DMS114 treated with DMSO at 0.1 percent for 48 hours (cell line): Measurements from ENCODE around the gene HDAC4.

Experiments
- DNase-seq: peaks from one replicate; lab custom pipeline; 2025; ENCODE audit not compliant: unreplicated experiment; lab: John Stamatoyannopoulos, UW

Gene HDAC4

DNA sequence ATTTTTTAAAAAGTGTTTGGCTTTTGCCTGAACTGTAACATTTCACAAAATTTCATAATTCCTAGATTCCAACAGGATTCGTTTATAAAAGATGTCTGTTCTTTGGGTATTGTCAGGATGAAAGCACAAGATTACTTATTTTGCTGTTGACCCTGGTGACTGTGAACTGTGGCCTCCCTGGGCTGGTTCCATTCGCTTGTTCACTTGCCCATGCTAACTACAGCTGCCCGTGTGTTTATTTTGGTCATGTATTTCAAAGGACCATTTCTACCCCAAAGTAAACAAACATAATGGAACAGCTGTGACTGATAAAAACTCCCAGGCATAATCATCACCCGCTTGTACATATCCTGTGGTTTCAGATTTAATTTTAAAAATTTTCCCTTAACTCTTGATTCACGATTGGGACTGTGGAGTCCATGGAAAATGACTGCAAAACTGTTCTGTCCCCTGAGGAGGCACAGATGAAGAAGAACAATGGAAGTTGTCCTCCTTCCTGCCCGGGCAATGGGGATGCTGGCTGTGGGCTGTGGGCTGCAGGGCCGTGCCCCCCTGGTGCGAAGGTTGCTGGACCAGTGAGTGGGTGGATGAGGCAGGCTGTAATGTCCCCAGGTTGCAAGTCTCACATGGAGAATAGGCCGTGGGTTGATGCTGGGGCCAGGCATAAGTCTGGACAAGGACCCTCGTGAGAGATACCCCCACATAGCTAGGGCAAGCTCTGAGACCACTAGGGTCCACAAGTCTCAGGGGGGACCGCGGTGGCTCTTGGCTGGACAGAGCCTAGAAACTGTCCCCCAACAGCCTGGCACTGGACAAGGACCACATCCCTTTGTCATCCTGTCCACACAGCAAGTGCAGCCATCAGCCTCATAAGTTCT, 28.9 kb upstream of the HDAC4 start:
- no peak for DNase-seq

DNA sequence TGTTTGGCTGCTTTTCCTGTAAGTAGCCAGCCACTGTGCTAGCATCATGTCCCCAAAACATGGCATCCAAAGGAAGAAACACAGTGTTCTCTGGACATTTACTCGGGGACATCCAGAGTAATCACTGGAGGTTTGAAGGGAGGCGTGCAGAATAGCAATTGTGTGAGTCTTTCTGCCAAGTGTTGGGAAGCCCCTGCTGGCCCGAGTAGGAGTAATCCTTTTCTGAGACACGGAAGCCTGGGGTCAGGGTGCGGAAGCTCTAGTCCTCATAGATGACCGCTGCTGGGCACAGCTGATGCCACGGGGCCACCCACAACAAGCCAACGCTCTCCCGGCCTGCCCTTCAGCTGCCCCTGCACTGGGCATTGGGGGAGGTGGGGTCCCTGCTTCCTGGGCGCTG, 24.8 kb upstream of the HDAC4 start:
- no peak for DNase-seq

GRCh38 chr2:239424337-239425045, 23.7 kb upstream of the HDAC4 start:
- no peak for DNase-seq

DNA sequence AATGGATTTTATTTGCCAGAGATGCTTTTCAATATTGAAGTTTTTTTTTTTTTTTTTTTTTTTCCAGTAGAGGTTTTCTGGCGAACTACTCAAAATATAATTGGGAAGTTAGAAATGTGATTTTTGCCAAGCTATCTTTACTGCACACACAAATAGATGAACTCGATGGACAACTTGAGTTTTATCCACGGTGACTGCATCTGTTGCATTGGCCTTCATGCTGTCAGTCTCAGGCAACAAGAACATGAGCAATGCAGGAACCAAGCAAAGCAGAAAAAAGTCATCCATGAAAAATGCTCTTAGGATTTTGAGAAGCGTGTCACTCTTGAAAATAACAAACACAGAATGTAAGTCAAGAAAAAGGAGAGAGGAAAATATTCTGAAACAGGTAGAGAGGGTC, 22.7 kb upstream of the HDAC4 start:
- DNase-seq: no peak

DNA sequence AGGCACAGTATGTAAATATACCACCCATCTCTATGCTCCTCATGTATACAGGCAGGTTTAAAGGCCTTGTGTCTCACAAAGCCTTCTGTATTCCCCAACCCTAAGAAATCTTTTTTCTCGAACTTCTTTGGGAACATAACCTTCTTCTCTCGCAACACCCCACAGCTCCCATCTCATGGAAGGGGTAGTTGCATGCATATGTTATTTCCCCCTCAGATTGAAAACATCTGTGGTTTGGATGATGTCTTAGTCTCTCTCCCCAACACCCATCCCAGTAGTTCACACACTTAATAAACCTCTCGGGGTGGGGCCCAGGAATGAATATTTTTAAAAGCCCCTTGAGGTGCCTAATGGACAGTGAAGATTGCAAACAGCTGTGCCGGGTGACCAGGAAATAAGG, 21.0 kb upstream of the HDAC4 start:
- no peak for DNase-seq

- DNase-seq: no peak
Observed at GRCh38 chr2:239420082-239420481, 19.3 kb upstream of the HDAC4 start.

- DNase-seq: no peak
Observed at GRCh38 chr2:239418918-239419317, 18.1 kb upstream of the HDAC4 start.

DNA sequence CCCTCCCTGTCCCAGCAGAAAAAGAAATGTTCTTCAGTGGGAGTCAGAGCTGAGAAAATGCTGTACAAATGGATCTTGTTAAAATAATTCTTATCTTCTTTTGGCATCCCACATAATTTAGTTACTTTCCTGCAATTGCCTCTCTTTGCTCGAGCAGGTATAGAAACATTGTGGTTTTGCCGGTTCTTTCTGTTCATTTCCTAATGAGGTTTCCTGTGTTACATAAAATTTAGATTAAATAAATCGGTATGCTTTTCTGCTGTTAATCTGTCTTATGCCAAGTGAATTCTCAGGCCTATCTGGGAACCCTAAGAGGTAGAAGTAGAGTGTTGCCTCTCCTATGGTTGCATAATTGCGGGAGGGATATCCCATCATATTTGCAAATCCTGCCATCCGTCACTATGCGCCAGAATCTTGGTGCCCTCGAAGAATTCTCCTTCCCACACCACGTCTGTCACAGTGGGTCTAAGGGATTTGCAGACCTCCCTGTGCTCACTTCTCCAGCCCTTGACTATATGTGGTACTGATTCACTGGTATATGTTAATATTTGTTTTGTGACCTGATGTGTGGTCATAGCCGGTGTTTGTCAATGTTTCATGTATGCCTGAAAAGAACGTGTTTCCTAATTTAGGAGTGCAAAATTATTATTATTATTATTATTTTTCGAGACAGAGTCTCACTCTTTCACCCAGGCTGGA, 12.2 kb upstream of the HDAC4 start:
- no peak for DNase-seq

- DNase-seq: no peak
Observed at GRCh38 chr2:239411549-239412319, 10.9 kb upstream of the HDAC4 start.

GRCh38 chr2:239411117-239411516, 10.3 kb upstream of the HDAC4 start:
- DNase-seq: no peak

- DNase-seq: no peak
Observed at GRCh38 chr2:239409976-239410375, 9.2 kb upstream of the HDAC4 start.

- no peak for DNase-seq
Observed at GRCh38 chr2:239407112-239407511, 6.3 kb upstream of the HDAC4 start.

DNA sequence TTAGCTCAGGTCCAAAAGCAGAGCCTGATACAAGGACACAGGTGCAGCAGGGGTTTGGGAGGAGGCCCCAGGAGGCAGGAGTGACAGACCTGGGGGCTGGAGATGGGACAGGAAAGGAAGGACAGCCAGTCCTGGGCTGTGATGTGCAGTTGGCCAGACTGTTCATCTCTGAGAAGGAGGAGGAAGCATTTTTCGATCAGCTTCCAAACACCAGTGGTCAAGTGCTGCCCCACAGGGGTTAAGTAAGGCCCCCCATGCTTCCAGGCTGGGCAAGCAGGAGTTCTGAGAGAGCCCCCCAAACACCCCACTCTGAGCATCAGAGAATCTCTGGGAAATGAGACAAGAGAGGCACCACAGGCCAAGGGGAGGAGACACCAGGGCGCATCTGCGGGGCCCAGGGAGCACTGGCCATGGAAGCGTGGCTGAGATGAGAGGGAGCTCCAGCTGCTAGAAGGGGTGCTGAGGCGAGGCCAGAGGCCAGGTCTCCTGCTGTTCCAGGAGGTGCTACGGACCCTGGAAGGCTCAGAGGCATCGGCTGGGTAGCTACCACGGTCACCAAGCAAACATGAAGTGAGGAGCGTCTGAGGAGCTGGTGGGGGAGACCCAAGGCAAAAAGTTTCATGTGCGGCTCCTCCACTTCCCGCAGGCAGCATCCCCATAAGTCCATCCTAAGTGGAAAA, 5.6 kb upstream of the HDAC4 start:
- no peak for DNase-seq

DNA sequence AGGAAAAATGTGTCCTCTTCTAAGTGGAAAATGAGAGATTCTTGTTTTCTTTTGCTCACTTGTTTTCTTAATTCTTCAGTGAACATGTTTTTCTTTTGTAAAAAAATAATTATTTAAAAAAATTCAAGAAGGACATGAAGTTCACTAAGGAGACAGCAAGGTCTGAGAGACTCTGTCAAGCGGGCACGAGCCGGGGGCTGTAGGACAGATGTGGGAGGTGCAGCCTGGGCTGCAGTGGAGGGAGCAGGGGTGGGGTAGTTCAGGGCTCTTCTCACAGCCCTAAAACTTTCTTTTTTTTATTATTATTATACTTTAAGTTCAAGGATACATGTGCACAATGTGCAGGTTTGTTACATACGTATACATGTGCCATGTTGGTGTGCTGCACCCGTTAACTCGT, 4.3 kb upstream of the HDAC4 start:
- no peak for DNase-seq

GRCh38 chr2:239402666-239403065, 1.8 kb upstream of the HDAC4 start:
- DNase-seq: no peak

- peak; percentile 40 for DNase-seq
Observed at GRCh38 chr2:239401881-239402233, 1.0 kb upstream of the HDAC4 start.

DNA sequence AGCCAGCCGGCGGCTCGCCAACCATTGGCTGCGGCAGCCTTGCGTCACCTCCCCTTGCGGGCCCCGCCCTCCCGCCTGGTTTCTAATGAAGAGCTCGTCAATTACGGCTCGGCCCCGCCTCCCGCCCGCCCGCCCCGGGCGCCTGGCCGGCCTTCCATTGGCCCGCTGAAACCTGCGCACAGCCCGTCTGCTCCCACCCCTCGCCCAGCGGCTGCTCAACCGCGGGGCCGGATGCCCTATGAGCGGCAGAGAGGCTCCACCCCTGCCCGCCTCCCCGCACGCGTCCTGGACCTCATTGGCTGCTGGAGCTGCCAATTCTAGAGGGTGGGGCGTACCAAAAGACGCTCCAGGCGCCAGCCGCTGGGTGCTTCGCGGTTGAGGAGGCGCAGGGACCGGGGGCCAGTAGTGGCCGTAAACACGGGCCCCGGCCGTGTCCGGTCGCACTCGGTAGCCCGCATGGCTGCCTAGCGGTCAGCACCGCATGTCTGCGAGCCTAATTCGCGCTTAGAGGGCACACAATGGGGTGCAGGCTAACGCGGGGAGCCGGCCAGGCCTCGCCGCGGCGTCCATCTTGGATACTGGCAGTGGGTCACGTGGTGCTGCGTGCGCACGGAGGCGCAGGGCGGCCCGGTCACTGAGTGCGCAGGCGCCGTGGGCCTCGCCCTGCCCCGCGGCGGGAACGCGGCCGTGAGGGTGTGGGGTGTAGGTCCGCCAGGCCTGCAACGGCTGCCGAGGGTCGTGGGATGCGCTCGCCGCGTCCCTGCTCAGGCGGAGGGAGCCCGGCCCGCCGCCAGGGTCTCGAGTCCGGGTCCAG, 454 bp upstream of the HDAC4 start:
- DNase-seq: peak; percentile 93

- DNase-seq: no peak
Observed at GRCh38 chr2:239399921-239400595, 762 bp downstream of the HDAC4 start.

DNA sequence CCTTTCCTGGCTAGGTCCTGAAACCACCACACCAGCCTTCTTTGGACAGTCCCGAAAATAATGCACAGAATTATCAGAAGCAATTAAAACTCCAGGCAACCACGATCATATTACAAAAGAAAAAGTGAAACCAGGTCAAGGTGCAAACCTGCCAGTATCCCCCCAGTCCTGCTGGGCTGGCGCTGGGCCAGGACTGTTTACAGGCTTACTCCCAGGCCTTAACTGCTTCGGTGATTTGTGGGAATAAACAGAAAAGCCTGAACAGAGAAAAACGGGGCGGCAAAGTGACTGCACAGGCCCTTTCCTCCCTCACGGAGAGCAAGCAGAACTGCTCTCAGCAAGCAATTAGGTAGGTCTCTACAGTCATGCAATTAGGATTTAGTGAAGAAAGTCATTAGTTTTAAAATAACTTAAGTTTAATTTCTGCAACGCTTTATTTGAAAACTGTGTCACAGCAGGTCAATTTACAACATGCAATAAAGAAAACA, 1.3 kb downstream of the HDAC4 start:
- no peak for DNase-seq
